Right lobe of liver (tissue), 4 donors: ENCODE measurements around the gene CPXM2.

Source experiments
- CTCF ChIP-seq, 4 donors: fragments of 200-600 bp in 3 of 4; fragments of 450-650 bp in 1 of 4; IDR thresholded peaks; one replicate each; pipeline versions ENCODE4 v1.5.1 to v1.8.0; 2016 to 2022; ENCODE audit warnings: antibody characterized with exemption in 4 of 4, mild to moderate bottlenecking in 2 of 4
- POLR2A ChIP-seq: fragments of 450-650 bp; IDR thresholded peaks from one replicate; pipeline ENCODE4 v1.6.1; 2017; ENCODE audit warnings: antibody characterized with exemption, mild to moderate bottlenecking
- donor health status: DM: no; HTN: no; CAD: no.
- donor health status: DM: no; HTN: no; CAD: no.
- donor health status: DM: no; HTN: yes; CAD: no.

DNA sequence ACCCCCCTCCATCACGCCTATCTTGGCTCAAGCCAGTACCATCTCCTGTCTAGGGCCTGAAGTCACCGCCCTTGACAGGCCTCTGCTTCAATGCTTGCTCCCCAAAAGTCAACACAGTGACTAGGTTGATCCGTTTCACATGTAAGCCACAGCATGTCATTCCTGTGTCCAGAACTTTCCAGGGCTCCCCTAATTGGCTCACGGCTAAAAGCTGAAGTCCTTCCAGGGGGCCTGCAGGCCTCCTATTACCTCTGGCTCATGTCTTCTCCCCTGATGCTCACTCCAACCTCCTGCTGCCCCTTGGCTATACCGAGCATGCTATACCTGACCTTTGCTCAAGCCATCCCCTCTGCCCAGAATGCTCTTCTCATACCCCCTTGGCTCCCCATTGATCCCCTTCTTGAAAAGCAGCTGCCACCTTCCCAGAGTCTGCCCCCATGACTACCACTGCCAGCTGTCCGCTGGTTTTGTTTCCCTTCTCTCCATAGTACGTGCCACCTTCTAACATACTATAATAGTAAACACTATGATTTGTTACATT, 39.1 kb downstream of the CPXM2 start:
- TF ChIP-seq CTCF (IDR thresholded peaks at IDR 0.05) (no peak), POLR2A (no peak)
